A549 treated with ZK216348 at 1 μM for 4 hours (cell line): ENCODE measurements around the gene SPATA2. TPM values are rescaled to one million over a fixed set of nuclear protein-coding genes. Genes with fewer than 3 reads are reported as not detected.

Source experiments
- total RNA-seq: library from RNA; stranded (reverse); fragments of 200-300 nt; extraction: Qiagen RNA extraction; gene quantifications from 5 replicates; pipeline ENCODE4 v1.2.3, GENCODE V29; 2022; ENCODE audit warnings: low read depth

SPATA2 gene
- 5.3 to 8.8 TPM (median 8.3 TPM) in 5 replicates for total RNA-seq

GRCh38 chr20:49915380-49916145 is at the start of gene SPATA2:
TSS of gene SPATA2 (minus strand) at chr20:49915529. CDS start at chr20:49908490, 7,039 bp downstream.

GRCh38 chr20:49936153-49937026 is 21.1 kb upstream of the SPATA2 start, which contains the start of gene RNF114:
TSS of gene RNF114 (plus strand) at chr20:49936397. CDS start at chr20:49936413, 16 bp downstream.

Other genes starting within 250 kb of the SPATA2 start
- 48.8 to 75.9 TPM (median 63.2 TPM) in 5 replicates for gene B4GALT5, start 201.7 kb downstream of the SPATA2 start, total RNA-seq
- gene SLC9A8, start 102.7 kb downstream of the SPATA2 start, total RNA-seq = 6.2 to 9.6 TPM (median 9.0 TPM) in 5 replicates
- gene RNF114, start 20.9 kb upstream of the SPATA2 start, total RNA-seq = 51.1 to 68.2 TPM (median 58.4 TPM) in 5 replicates
- 7.7 to 15.0 TPM (median 12.8 TPM) in 5 replicates for gene SNAI1, start 67.5 kb upstream of the SPATA2 start, total RNA-seq
- 99.3 to 202 TPM (median 111 TPM) in 5 replicates for gene UBE2V1, start 197.6 kb upstream of the SPATA2 start, total RNA-seq
- gene PEDS1, start 238.2 kb upstream of the SPATA2 start, total RNA-seq = 35.9 to 59.4 TPM (median 53.5 TPM) in 5 replicates